Hippocampal formation (tissue), 2 donors: Measurements from ENCODE around the gene LYRM1.
"Not testable (repeated sequence)": the region's sequence is repeated elsewhere in the genome, so short reads cannot be mapped to it uniquely, and the experiment has no call there.

Source experiments
- DNase-seq, 2 donors: peaks; one replicate each; lab custom pipeline; 2025; lab: John Stamatoyannopoulos, UW

Gene LYRM1

DNA sequence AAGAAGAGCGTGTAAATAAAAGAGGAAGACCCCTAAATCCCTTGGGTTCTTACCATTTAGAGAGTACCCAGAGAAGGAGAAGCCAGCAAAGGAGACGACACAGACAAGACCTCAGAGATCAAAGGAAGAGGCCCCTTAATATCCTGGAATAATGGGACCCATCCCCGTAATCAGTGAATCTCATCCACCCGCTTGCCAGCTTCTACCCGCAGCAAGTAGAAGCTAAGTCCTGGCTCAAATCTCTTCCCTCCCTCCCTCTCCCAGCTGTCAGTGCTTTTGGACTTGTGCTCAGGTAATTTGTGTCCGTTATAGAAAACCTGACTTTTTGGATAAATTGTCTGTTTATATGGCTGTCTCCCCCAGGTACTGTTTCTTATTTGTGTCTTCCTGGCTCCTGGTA, 1.9 kb downstream of the LYRM1 start:
- no peak for DNase-seq

DNA sequence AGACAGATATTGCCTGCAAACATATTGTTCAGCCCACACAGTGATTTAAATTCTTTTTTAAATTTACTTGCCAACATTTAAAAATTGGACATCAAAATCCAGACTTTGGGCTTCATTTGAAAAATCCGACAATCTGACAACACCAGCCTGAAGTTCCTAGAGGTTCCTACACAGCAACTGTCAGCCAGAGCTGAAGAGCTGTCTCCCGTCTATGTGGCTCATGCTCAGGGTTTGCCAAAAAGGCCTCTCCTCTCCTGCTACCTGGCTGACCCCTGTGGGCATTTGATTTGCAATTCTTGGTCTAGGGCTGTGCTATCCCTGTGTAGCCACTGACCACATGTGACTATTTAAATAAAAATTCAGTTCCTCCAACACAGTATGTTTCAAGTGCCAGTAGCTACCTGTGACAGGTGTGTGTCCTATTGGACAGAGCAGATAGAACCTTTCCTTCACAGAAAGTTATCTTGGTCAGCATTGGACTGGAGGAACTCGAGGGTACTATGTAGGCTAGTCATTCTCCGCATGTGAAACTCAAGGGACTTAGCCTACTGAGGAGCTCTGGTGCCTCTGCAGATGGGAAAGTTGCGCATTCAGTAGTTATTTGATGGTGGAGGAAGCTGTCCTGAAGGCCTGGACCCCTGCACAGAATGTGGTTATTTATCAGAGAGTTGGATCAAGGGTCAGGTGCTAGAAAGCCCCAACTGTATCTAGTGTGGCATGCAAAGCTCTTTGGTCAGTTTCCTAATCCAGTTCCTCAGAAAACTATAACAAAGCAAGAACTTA, 2.7 kb downstream of the LYRM1 start:
- DNase-seq = no peak

DNA sequence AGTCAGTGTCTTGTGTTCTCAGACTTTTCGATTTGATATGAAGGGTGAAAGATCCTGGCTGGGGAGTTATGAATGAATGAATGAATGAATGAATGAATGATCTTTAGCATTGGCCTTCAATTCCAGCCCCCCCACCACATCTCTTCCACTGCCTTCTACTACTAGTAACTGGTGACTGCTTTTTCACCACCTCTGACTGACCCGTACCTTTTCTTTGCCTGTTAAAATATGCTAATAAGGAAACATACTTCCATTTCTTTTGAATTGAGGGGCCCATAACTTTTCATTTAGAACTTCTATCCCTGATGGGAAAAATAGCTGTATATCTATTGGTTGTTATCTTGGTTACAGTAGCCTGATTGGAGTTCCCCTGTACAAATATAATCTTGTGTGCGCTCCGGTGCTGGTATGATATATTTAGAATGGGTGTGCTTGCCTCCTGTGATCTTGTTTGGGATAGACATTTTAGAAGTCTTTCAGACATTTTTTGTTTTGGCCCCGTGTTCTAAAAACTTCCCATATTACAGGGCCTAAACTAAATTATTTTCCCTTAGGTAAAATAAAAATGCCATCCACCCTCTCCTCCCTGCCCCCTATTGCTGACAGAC, 3.4 kb downstream of the LYRM1 start:
- DNase-seq = no peak

DNA sequence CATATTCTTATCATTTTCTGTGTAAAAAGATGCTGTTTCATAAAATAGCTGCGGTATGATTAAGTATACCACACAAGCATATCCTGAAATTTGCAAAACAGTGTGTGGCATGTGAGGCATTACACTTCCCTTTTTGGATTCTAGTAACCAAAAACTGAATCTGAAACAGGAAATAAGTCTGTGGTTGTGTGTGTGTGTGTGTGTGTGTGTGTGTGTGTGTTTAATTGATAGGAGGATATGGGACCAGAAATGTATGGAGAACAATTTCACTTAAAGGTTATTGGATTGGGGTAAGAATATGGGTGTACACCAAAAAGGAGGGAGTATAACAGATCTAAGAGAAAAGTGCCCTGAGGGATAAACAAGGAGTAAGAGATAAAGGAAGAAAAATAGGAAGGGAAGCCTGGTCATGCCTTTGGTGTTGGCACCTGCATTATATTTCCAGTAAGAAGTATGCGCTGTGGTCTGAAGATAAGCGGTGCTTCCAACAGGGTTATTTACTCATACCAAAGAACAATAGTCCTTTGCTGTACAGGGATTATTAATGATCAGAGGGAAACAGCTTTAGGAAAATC, 4.0 kb downstream of the LYRM1 start:
- DNase-seq = no peak

DNA sequence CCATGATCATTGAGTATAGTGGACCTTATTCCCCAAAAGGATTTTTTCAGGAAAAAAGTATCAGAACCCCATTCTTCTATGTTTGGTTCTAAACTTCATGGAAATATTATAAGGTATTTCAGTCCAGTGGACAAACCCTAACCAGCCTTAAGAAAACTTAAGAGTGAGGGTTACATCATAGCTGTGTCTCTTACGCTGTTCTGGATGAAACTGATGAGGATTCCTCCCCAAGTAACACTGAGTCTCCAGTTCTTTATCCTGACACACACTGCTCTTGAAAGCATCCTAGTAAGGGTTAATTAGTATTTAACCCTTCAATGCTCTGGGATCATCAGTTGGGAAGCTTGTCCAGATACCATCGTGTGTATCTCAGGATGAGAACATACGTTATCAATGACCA, 5.0 kb downstream of the LYRM1 start:
- no peak for DNase-seq

DNA sequence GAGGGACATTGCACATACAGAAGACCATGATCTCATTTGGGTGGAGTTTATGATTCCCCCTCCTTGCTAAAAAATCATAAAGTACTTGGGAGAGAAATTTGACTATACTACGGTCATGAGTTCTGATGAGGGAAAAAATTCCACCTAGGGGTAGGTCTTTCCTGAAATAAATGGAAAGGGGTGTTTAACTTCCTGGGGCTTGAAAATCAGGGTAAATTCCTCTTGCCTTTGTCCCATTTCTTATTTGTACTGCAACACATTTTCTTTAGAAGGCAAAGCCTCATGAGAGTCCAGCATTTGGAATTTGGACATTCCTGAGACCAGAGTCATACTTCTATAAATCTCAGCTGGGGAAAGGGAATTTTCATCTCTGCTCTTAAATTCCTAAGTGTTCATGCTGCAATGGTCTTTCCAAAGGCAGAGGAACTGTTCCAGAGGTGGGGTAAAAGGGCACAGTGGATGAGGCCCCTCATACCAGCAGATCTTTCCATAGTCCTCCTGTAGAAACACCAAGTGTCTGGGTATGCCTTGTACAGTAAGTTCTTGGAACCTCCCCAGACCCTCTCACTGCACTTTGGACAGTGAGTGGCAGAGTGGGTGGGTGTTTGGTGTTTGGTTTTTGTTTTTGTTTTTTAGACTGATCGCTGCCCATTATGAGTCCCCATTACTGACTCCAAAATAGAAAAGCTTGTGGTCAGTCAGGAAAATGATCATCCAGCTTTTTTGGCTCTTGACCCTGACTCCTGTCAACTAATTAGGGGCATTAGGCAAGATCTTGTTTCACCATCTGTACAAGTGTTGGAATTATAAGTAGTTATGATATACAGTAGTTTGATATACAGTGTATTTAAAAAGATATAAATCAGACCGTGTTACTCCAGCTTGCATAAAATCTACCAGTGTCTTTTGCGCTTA, 6.0 kb downstream of the LYRM1 start:
- DNase-seq = no peak

DNA sequence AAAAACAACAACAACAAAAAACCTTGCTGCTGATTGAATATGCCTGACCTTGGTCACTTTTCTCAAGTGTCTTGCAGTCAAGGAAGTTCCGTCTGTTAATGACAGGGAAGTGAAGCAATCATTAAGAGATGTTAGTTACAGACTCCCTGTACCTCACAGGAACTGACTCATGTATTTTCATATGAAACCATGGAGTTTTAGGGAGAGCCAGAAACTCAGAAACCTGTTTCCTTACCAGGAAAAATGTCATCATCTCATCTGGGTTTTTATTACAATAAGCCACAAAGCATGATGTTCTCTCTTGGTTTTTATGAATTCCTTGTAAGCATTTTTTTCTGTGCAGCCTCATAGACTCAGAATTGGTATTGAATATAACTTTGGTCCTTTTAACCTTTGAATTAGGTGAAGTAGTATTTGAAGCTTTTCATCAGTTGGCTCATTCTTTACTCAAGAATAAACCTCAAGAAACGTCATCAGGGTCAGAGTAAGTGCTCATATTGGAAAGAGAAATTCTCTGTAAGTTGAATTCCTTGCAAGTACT, 10.3 kb downstream of the LYRM1 start:
- DNase-seq = no peak

DNA sequence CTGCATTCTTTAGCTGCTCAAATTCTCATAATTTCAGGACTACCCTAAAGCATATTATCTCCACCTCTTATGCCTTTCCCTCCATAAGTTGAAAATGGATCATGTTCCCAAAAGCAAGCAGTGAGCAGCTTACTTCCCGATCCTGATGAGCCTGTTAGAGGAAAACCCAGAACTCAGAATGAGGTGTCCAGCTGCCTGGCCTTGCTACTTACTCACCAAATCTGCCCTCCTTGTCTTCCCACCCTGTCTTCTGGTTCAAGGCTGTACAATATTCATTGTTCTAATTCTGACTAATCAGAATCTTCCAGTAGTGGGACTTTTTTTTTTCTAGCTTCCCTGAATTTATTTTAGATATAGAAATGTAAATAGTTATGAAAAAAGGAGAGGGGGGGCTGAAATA, 10.8 kb downstream of the LYRM1 start:
- no peak for DNase-seq

DNA sequence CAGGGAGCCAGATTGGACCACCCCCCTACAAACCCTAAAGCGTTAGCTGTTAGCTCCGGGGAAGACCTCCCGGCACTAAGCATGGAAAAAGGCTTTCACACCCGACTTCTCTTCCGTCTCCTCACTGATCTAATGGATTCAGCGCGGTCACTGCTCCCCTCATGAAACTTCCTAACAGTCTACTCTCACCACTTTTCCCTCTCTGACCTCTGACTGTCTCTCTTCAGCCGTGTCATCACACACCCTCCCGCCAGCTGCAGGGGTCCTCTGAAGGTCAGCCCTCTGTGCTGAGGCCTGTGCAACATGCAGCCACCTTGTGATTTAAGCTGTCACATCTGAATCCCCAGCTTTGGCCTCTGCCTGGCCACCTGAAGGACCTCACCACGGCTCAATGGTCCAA, 15.7 kb downstream of the LYRM1 start:
- no peak for DNase-seq

DNA sequence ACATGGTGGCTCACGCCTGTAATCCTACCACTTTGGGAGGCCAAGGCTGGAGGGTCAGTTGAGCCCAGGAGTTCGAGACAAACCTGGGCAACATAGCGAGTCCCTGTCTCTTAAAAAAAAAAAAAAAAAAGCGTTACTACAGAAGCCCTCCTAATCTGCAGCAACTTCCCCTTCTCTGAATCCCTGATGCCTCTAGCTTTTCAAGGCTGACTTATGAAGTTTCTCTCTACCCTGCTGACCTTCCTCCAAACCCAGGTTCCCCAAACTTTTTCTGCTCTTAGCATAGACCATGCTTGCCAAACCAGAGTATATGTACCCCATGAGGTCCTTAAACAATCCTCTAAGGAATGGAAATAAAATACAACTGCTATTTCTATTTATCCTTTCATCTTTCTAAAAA, 16.4 kb downstream of the LYRM1 start:
- DNase-seq = no peak

DNA sequence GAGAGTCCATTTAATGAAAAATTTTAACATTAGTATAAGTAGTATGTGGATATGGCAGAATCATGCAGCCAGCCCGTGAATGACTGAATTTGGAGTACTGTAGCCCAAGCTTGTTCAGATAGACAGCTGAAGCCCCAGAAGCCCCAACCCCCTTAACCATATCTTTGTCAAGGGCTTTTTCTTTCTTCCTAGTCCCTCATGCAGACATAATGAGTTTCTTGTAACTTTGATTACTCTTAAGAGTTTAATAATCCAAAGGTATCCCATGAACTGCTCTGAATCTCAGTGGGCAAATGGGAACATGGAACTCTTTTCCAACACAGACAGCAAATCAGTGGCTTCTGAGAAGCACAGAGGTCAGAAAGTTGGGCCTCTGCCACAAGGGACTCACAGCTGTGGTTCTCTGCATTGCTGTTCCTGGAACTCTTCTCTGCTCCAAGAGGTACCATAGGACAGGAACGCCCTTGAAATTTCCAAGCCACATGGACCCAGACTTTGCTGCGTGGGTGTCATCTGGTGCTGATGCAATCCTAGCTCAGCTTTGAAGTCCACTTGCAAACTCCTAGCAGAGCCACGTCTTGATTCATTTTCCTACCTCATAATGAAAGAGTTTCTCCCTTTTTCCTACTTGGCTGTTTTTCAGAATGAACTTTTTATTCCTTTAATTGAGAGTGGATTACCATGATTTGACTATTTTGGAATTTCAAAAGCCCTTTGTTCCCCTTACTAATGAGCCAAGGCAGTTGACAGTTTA, 18.1 kb downstream of the LYRM1 start:
- no peak for DNase-seq

DNA sequence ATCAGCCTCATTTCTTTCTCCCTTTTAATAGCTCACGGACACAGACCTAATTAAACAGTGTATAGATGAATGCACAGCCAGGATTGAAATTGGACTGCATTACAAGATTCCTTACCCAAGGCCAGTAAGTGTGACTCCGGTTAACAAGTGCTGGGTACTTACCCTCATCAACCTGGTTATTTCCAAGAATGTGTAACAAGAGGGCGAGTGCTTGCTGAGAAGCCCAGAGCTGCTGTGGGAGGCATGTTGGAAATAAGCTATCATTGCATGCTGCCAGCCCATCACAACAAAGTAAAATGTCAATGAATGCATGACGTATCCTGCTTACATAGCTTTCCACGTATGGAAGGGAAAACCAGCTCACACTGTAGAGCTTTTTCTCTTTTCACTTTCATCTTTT, 19.5 kb downstream of the LYRM1 start:
- no peak for DNase-seq

DNA sequence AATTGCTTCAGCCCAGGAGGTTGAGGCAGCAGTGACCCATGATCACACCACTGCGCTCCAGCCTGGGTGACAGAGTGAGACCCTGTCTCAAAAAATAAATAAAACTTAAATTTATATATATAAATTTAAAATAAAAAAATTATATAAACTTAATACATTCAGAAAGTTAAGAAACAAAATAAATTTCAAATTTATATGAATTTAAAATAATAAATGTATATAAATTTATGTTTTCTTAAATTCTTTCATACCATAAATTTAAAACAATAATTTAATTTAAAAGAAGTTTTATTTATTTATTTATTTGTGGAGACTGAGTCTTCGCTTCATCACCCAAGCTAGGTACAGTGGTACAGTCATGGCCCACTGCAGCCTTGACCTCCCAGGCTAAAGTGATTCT, 20.2 kb downstream of the LYRM1 start:
- DNase-seq = no peak

DNA sequence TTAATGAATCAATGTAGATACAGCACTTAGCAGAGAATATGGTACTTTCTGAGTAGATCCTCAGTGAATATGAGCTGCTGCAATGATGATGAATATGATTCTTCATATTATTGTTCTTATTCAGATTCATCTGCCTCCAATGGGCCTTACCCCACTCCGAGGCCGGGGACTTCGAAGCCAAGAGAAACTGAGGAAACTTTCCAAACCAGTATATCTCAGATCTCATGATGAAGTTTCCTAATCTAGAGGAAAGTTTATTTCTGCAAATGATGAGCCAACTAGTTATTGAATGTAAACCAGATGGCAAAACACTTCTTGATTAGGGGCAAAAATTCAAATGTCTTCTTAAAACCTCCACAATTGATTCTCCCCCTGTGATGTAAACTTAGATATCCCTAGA, 23.3 kb downstream of the LYRM1 start:
- DNase-seq = no peak

DNA sequence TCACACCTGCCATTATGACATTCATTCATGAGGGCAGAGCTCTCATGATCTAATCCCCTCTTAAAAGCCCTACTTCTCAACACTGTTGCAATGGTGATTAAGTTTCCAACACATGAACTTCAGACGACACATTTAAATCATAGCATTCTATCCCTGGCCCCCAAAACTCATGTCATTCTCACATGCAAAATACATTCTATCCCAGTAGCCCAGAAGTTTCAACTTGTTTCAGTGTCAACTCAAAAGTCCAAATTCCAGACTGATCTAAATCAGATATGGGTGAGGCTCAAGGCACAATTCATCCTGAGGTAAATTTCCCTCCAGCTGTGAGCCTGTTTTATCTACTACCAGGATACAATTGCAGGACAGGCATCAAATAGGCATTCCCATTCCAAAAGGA, 25.2 kb downstream of the LYRM1 start:
- DNase-seq = no peak

DNA sequence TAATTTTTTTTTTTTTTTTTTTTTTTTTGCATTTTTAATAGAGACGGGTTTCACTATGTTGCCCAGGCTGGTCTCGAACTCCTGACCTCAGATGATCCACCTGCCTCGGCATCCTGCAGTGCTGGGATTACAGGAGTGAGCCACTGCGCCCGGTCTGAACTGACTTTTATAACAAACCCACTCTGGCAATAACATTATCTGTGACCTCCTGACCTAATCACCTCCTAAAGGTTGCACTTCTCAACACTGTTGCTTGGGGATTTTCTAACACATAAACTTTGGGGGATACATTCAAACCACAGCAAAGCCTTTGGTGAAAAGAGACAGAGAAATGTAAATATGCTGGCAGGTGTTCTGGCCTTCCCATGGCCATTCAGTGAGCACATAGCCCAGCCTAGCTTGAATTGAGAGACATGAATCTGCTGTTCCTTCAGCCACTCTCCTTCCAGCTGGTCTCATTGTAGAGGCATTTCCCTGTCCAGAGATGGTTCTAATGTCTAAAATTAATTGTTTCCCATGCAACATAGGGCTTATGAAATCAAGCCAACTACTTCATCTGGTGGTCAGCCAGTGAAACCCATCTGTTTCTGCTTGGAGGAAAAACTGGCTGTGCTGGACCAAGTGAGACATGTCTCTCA, 28.3 kb downstream of the LYRM1 start:
- no peak for DNase-seq

DNA sequence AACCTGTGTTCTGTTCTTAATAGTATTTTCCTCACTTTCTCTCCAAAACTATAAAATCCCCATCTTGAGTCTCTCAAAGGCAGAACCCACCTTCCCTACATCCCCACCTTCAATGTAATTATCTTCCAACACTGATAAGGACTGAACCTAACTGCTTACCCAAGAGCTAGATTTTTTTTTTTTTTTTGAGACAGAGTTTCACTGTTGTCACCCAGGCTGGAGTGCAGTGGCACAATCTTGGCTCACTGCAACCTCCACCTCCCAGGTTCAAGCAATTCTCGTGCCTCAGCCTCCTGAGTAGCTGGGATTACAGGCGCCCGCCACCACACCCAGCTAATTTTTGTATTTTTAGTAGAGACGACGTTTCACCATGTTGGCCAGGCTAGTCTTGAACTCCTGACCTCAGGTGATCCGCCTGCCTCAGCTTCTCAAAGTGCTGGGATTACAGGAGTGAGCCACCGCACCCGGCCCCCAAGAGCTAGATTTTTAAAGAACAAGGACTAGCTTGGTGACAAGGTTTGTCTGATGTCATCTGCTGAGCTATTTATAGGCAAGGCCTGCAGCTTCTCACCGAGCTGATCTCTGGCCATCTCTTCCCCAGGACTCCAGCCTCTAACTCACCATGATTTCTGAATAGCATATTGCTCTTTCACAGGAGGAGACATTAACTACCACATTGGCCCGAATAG, 29.2 kb downstream of the LYRM1 start:
- not testable (repeated sequence) for DNase-seq

DNA sequence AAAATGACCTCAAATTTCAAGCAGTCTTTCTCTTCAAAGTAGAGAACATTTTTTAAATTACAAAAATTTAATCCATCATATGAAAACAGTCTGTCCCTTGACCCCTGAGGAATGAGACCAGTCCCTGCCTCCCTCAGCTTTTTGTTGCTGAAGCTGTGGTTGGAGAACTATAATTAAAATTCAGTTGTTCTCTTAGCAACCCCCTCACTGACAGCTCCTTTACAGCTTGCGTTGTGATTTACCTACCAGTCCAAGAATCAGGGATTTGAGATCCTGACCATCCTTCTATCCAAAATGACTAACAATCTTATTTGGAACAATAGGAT, 29.8 kb downstream of the LYRM1 start:
- no peak for DNase-seq

DNA sequence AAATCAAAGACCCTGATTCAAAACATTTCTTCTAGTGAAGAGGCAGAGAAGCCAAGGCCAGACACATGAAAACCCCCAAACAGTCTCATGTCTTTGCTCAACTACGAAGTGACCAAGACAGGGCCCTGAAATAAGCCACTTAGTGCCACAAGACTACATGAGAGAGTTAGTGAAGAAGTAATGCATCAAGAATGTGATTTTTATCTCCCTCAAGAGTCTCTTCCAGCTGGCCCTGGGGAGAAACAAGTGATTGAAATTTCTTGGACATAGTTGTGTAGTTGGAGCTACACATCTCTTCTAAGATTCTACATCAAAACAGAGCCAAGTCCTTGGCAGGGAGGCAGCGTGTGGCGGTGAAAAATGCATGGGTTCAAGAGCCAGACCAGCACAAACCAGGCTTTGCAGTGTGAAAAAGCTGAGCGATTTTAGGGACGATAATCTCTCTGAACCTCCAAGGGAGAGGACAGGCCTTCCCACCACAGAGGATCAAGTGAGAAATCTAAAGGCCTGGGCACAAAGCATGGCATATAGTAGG, 30.6 kb downstream of the LYRM1 start:
- no peak for DNase-seq

DNA sequence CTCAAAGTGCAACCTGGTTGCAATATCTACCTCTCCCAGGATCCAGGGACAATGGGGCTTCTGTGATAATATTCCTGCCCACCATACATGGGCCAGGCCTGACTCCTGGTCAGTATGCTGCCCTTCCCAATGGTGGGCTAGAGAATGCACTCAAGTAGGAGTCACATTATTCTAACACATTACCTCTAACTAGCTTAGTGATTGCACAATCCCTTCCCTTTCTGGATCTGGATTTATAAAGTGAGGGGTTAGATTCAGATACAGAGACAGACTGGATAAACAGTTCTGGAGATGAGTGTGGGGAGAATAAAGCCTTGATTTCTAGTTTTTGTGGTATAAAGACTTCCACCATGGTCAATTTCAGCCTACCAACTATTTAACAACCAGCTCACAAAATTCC, 33.0 kb downstream of the LYRM1 start:
- DNase-seq = no peak
